A549 (cell line): Measurements from ENCODE around the gene COG6.

Experiments
- CTCF ChIP-seq: fragments of >200 bp; sonication (Bioruptor Twin); formaldehyde crosslinking; IDR thresholded peaks from 3 replicates; pipeline ENCODE4 v1.5.1; 2016
- E2F6 ChIP-seq: IDR thresholded peaks from 2 replicates; pipeline ENCODE4 v1.6.1; 2012; ENCODE audit warnings: low read depth, borderline replicate concordance
- FOSB ChIP-seq: fragments of 250-450 bp; sonication (Bioruptor Pico); IDR thresholded peaks from 2 replicates; pipeline ENCODE4 v1.5.0; 2020; ENCODE audit warnings: mild to moderate bottlenecking, moderate library complexity
- KDM1A ChIP-seq: fragments of 200-600 bp; sonication (generic); IDR thresholded peaks from 2 replicates; pipeline ENCODE4 v1.6.1; 2016; ENCODE audit warnings: low read depth, mild to moderate bottlenecking
- MAFK ChIP-seq: fragments of 450-650 bp; IDR thresholded peaks from 2 replicates; pipeline ENCODE4 v1.6.1; 2014; ENCODE audit not compliant: partially characterized antibody
- PHF8 ChIP-seq: fragments of 200-600 bp; sonication (generic); IDR thresholded peaks from 2 replicates; pipeline ENCODE4 v1.6.1; 2016; ENCODE audit warnings: low read depth, mild to moderate bottlenecking, antibody characterized with exemption, moderate library complexity, borderline replicate concordance

- TF ChIP-seq CTCF (0 out of 3 replicates have a peak, but pooled peaks have one; percentile 14), FOSB (CRISPR knock-in tag) (no peak), PHF8 (no peak), KDM1A (no peak), E2F6 (no peak), MAFK (no peak)
Measured at GRCh38 chr13:39765801-39766463, 110.5 kb downstream of the COG6 start.
